SH-SY5Y (cell line): Measurements from ENCODE around the gene TAX1BP3.

Experiments used
- GATA2 ChIP-seq: IDR thresholded peaks from 2 replicates; pipeline ENCODE4 v1.6.1; 2011; ENCODE audit warnings: mild to moderate bottlenecking, low read depth, low read length
- GATA3 ChIP-seq: IDR thresholded peaks from 2 replicates; pipeline ENCODE4 v1.6.1; 2011; ENCODE audit warnings: low read depth, mild to moderate bottlenecking, low read length, moderate library complexity

Gene TAX1BP3

GRCh38 chr17:3691617-3692067 is 23.3 kb upstream of the TAX1BP3 start:
- no peak for TF ChIP-seq GATA2
- no peak for TF ChIP-seq GATA3

- no peak for TF ChIP-seq GATA2
- TF ChIP-seq GATA3, result no peak
These were observed 21.8 kb upstream of the TAX1BP3 start for GRCh38 chr17:3690094-3690715.

GRCh38 chr17:3689262-3690093 is 21.1 kb upstream of the TAX1BP3 start:
- no peak for TF ChIP-seq GATA3
- TF ChIP-seq GATA2, result no peak

- TF ChIP-seq GATA3, result no peak
- TF ChIP-seq GATA2, result no peak
These were observed 20.5 kb upstream of the TAX1BP3 start for GRCh38 chr17:3688852-3689261.

- TF ChIP-seq GATA3 (no peak), GATA2 (no peak)
These were observed 19.7 kb upstream of the TAX1BP3 start for GRCh38 chr17:3688027-3688553.

GRCh38 chr17:3685174-3685573 is 16.8 kb upstream of the TAX1BP3 start:
- no peak for TF ChIP-seq GATA2
- TF ChIP-seq GATA3, result no peak

- TF ChIP-seq GATA3 (no peak), GATA2 (no peak)
These were observed 14.7 kb upstream of the TAX1BP3 start for GRCh38 chr17:3683054-3683511.

- TF ChIP-seq GATA2 (no peak), GATA3 (no peak)
These were observed 13.7 kb upstream of the TAX1BP3 start for GRCh38 chr17:3682033-3682432.

- TF ChIP-seq GATA3, result no peak
- no peak for TF ChIP-seq GATA2
These were observed 13.2 kb upstream of the TAX1BP3 start for GRCh38 chr17:3681565-3681964.

GRCh38 chr17:3681057-3681456 is 12.7 kb upstream of the TAX1BP3 start:
- no peak for TF ChIP-seq GATA3
- TF ChIP-seq GATA2, result no peak

- TF ChIP-seq GATA3 (no peak), GATA2 (no peak)
These were observed 11.3 kb upstream of the TAX1BP3 start for GRCh38 chr17:3679531-3680126.

- TF ChIP-seq GATA2 (no peak), GATA3 (no peak)
These were observed 10.6 kb upstream of the TAX1BP3 start for GRCh38 chr17:3678821-3679530.

GRCh38 chr17:3678095-3678820 is 9.9 kb upstream of the TAX1BP3 start:
- TF ChIP-seq GATA3 (no peak), GATA2 (no peak)

GRCh38 chr17:3675886-3676285 is 7.5 kb upstream of the TAX1BP3 start:
- TF ChIP-seq GATA2, result no peak

GRCh38 chr17:3672571-3672970 is 4.2 kb upstream of the TAX1BP3 start:
- TF ChIP-seq GATA2 (no peak), GATA3 (no peak)
